WTC11 (cell line): ENCODE results near the gene FST. TPM values are rescaled to one million over a fixed set of nuclear protein-coding genes. Genes with fewer than 3 reads are reported as not detected.

Experiments
- ATAC-seq: fragments of 200-7000 bp; cut with Tn5 transposase; 2 replicates; pipeline ENCODE4 v1.10.0; 2021; ENCODE audit warnings: mild to moderate bottlenecking, moderate library complexity
- CTCF ChIA-PET: fragments of 300-600 bp; sonication (Branson Sonifier 250); formaldehyde crosslinking; loops from one replicate; lab custom pipeline; 2021; ENCODE audit warnings: antibody characterized with exemption; lab: Charles Lee
- POLR2A ChIA-PET: fragments of 350-600 bp; sonication (Branson Sonifier 250); formaldehyde crosslinking; loops from one replicate; lab custom pipeline; 2021; ENCODE audit warnings: antibody characterized with exemption; lab: Charles Lee
- DNase-seq: peaks from one replicate; pipeline ENCODE4 v3.0.0; 2021; ENCODE audit warnings: low spot score
- H3K27ac Mint-ChIP-seq: 2 replicates; pipeline ENCODE4 v1.8.0; 2021; ENCODE audit warnings: mixed read lengths
- H3K27me3 Mint-ChIP-seq: 2 replicates; pipeline ENCODE4 v1.8.0; 2021; ENCODE audit warnings: low read depth, mild to moderate bottlenecking, moderate library complexity, mixed read lengths
- H3K36me3 Mint-ChIP-seq: 2 replicates; pipeline ENCODE4 v1.8.0; 2021; ENCODE audit warnings: mixed read lengths
- H3K4me1 Mint-ChIP-seq: 2 replicates; pipeline ENCODE4 v1.8.0; 2022; ENCODE audit warnings: mixed read lengths
- H3K4me3 Mint-ChIP-seq: 2 replicates; pipeline ENCODE4 v1.8.0; 2021; ENCODE audit warnings: mild to moderate bottlenecking, moderate library complexity, mixed read lengths
- H3K9me3 Mint-ChIP-seq: 2 replicates; pipeline ENCODE4 v1.8.0; 2021; ENCODE audit warnings: mixed read lengths
- CBFB ChIP-seq: sonication (generic); formaldehyde crosslinking; IDR thresholded peaks from 2 replicates; pipeline ENCODE4 v1.8.1; 2022; ENCODE audit warnings: mild to moderate bottlenecking, low read depth, missing genetic modification reagents
- ELF4 ChIP-seq: sonication (generic); formaldehyde crosslinking; IDR thresholded peaks from 2 replicates; pipeline ENCODE4 v1.8.1; 2022; ENCODE audit warnings: low read depth, mild to moderate bottlenecking, moderate library complexity, missing genetic modification reagents
- ESRRA ChIP-seq: sonication (generic); formaldehyde crosslinking; IDR thresholded peaks from 2 replicates; pipeline ENCODE4 v1.8.1; 2022; ENCODE audit warnings: mild to moderate bottlenecking, missing genetic modification reagents, borderline replicate concordance
- IRF1 ChIP-seq: sonication (generic); formaldehyde crosslinking; IDR thresholded peaks from 2 replicates; pipeline ENCODE4 v1.8.0; 2023; ENCODE audit warnings: missing genetic modification reagents
- MXD4 ChIP-seq: fragments of 250-450 bp; sonication (Bioruptor Pico); IDR thresholded peaks from 2 replicates; pipeline ENCODE4 v1.8.0; 2021; ENCODE audit warnings: mild to moderate bottlenecking, moderate library complexity, borderline replicate concordance
- MYBL2 ChIP-seq: sonication (generic); formaldehyde crosslinking; IDR thresholded peaks from 2 replicates; pipeline ENCODE4 v1.8.1; 2023; ENCODE audit warnings: mild to moderate bottlenecking, moderate library complexity, missing genetic modification reagents
- OVOL2 ChIP-seq: fragments of 250-450 bp; sonication (Bioruptor Pico); IDR thresholded peaks from 2 replicates; pipeline ENCODE4 v1.9.0; 2021; ENCODE audit warnings: mild to moderate bottlenecking, borderline replicate concordance
- PRDM15 ChIP-seq: sonication (generic); formaldehyde crosslinking; IDR thresholded peaks from 2 replicates; pipeline ENCODE4 v1.8.0; 2022; ENCODE audit warnings: missing genetic modification reagents
- SMAD4 ChIP-seq: sonication (generic); formaldehyde crosslinking; IDR thresholded peaks from 2 replicates; pipeline ENCODE4 v1.8.0; 2022; ENCODE audit warnings: mild to moderate bottlenecking, missing genetic modification reagents
- TCF7 ChIP-seq: sonication (generic); formaldehyde crosslinking; IDR thresholded peaks from 2 replicates; pipeline ENCODE4 v1.8.0; 2022; ENCODE audit warnings: mild to moderate bottlenecking, low read depth, missing genetic modification reagents, moderate library complexity
- TEAD1 ChIP-seq: sonication (generic); formaldehyde crosslinking; IDR thresholded peaks from 2 replicates; pipeline ENCODE4 v1.8.0; 2022; ENCODE audit warnings: mild to moderate bottlenecking, missing genetic modification reagents
- TEAD4 ChIP-seq: sonication (generic); formaldehyde crosslinking; IDR thresholded peaks from 2 replicates; pipeline ENCODE4 v1.8.0; 2022; ENCODE audit warnings: mild to moderate bottlenecking, missing genetic modification reagents
- TP53 ChIP-seq: sonication (generic); formaldehyde crosslinking; IDR thresholded peaks from 2 replicates; pipeline ENCODE4 v1.8.1; 2023; ENCODE audit warnings: mild to moderate bottlenecking, missing genetic modification reagents
- USF1 ChIP-seq: sonication (generic); formaldehyde crosslinking; IDR thresholded peaks from 2 replicates; pipeline ENCODE4 v1.8.0; 2022; ENCODE audit warnings: mild to moderate bottlenecking, missing genetic modification reagents
- ZNF138 ChIP-seq: sonication (generic); formaldehyde crosslinking; conservative IDR thresholded peaks from 2 replicates; pipeline ENCODE4 v1.8.1; 2022; ENCODE audit warnings: mild to moderate bottlenecking, moderate library complexity, missing genetic modification reagents
- ZNF512 ChIP-seq: sonication (generic); formaldehyde crosslinking; IDR thresholded peaks from 2 replicates; pipeline ENCODE4 v1.8.1; 2022; ENCODE audit warnings: missing genetic modification reagents, borderline replicate concordance
- total RNA-seq: library from RNA; stranded (reverse); gene quantifications from 3 replicates; pipeline ENCODE4 v1.2.3, GENCODE V29; 2021
- TF ChIP-seq, protein P1 (sequence below): sonication (generic); formaldehyde crosslinking; conservative IDR thresholded peaks from 2 replicates; pipeline ENCODE4 v1.8.1; 2022; ENCODE audit warnings: mild to moderate bottlenecking, missing genetic modification reagents
- TF ChIP-seq, protein P2 (sequence below): sonication (generic); formaldehyde crosslinking; IDR thresholded peaks from 2 replicates; pipeline ENCODE4 v1.8.0; 2022; ENCODE audit warnings: mild to moderate bottlenecking, missing genetic modification reagents
- TF ChIP-seq, protein P3 (sequence below): fragments of 250-450 bp; sonication (Bioruptor Pico); IDR thresholded peaks from 2 replicates; pipeline ENCODE4 v1.9.0; 2021; ENCODE audit warnings: moderate library complexity, mild to moderate bottlenecking, inconsistent platforms, borderline replicate concordance
- TF ChIP-seq, protein P4 (sequence below): sonication (generic); formaldehyde crosslinking; IDR thresholded peaks from 2 replicates; pipeline ENCODE4 v1.8.0; 2023; ENCODE audit warnings: mild to moderate bottlenecking, missing genetic modification reagents

FST gene
- total RNA-seq, 1 experiment from 2014 or later, result 11.8 TPM

GRCh38 chr5:53472279-53472678, 8.2 kb upstream of the FST start (continued):
- TF ChIP-seq, protein P1, sequence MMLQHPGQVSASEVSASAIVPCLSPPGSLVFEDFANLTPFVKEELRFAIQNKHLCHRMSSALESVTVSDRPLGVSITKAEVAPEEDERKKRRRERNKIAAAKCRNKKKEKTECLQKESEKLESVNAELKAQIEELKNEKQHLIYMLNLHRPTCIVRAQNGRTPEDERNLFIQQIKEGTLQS, result no peak
- TF ChIP-seq PRDM15 (no peak), ZNF138 (CRISPR knock-in tag) (no peak), SMAD4 (CRISPR knock-in tag) (no peak), TP53 (no peak), TEAD4 (CRISPR knock-in tag) (no peak), ZNF512 (no peak), CBFB (CRISPR knock-in tag) (no peak), TCF7 (CRISPR knock-in tag) (no peak), USF1 (CRISPR knock-in tag) (no peak)
- TF ChIP-seq, protein P2, sequence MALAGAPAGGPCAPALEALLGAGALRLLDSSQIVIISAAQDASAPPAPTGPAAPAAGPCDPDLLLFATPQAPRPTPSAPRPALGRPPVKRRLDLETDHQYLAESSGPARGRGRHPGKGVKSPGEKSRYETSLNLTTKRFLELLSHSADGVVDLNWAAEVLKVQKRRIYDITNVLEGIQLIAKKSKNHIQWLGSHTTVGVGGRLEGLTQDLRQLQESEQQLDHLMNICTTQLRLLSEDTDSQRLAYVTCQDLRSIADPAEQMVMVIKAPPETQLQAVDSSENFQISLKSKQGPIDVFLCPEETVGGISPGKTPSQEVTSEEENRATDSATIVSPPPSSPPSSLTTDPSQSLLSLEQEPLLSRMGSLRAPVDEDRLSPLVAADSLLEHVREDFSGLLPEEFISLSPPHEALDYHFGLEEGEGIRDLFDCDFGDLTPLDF (CRISPR knock-in tag), result no peak
- TF ChIP-seq, protein P3, sequence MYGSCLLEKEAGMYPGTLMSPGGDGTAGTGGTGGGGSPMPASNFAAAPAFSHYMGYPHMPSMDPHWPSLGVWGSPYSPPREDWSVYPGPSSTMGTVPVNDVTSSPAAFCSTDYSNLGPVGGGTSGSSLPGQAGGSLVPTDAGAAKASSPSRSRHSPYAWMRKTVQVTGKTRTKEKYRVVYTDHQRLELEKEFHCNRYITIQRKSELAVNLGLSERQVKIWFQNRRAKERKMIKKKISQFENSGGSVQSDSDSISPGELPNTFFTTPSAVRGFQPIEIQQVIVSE, result no peak

GRCh38 chr5:53472720-53473510, 7.5 kb upstream of the FST start:
- CTCF ChIA-PET, result no interaction called here
- Mint-ChIP-seq H3K4me3 (no peak overlapping the region), H3K27ac (no peak overlapping the region), H3K9me3 (no peaks in the 10 kb centered on the region), H3K36me3 (no peaks in the 10 kb centered on the region), H3K4me1 (no peaks in the 10 kb centered on the region; the same call in 1 of the 2 replicates), H3K27me3 (no peaks in the 10 kb centered on the region)
- no peak for TF ChIP-seq TEAD1
- DNase-seq (no peak), ATAC-seq (no peak)
- POLR2A ChIA-PET, result no interaction called here

DNA sequence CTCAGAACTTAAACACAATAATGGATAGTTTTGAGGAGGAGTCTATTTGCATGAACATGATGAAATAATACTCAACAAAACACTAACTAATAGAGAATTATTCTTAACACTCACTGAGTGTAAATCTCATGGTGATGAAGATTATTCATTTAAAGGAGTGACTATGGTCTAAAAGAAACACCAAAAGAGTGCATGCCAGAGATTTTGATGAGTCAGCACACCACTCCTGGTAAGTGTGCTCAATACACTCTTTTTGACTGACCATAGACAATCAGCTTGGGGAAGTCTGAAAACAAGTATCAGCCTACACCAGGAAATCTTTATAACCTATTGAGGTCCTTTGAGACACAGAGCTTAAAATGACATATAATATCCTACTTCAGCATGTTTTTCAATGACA, 6.8 kb upstream of the FST start:
- H3K27me3 Mint-ChIP-seq, result no peaks in the 10 kb centered on the region
- DNase-seq (no peak), ATAC-seq (no peak)
- H3K4me1 Mint-ChIP-seq, result no peaks in the 10 kb centered on the region; the same call in 1 of the 2 replicates
- H3K9me3 Mint-ChIP-seq, result no peaks in the 10 kb centered on the region
- POLR2A ChIA-PET, result no interaction called here
- no peak overlapping the region for H3K27ac Mint-ChIP-seq
- H3K4me3 Mint-ChIP-seq, result no peak overlapping the region
- CTCF ChIA-PET, result no interaction called here
- no peaks in the 10 kb centered on the region for H3K36me3 Mint-ChIP-seq
- no peak for TF ChIP-seq ELF4 (CRISPR knock-in tag)
- TF ChIP-seq ESRRA (CRISPR knock-in tag), result no peak
- TF ChIP-seq MYBL2 (CRISPR knock-in tag), result no peak
- TF ChIP-seq TEAD1, result no peak
- no peak for TF ChIP-seq MXD4 (CRISPR knock-in tag)
- TF ChIP-seq, protein P3, result no peak
- TF ChIP-seq, protein P4, sequence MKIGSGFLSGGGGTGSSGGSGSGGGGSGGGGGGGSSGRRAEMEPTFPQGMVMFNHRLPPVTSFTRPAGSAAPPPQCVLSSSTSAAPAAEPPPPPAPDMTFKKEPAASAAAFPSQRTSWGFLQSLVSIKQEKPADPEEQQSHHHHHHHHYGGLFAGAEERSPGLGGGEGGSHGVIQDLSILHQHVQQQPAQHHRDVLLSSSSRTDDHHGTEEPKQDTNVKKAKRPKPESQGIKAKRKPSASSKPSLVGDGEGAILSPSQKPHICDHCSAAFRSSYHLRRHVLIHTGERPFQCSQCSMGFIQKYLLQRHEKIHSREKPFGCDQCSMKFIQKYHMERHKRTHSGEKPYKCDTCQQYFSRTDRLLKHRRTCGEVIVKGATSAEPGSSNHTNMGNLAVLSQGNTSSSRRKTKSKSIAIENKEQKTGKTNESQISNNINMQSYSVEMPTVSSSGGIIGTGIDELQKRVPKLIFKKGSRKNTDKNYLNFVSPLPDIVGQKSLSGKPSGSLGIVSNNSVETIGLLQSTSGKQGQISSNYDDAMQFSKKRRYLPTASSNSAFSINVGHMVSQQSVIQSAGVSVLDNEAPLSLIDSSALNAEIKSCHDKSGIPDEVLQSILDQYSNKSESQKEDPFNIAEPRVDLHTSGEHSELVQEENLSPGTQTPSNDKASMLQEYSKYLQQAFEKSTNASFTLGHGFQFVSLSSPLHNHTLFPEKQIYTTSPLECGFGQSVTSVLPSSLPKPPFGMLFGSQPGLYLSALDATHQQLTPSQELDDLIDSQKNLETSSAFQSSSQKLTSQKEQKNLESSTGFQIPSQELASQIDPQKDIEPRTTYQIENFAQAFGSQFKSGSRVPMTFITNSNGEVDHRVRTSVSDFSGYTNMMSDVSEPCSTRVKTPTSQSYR (CRISPR knock-in tag), result no peak
- no peak for TF ChIP-seq OVOL2
- TF ChIP-seq IRF1 (CRISPR knock-in tag), result no peak
